ENCODE results near the gene OR13J1. TPM values are rescaled to one million over a fixed set of nuclear protein-coding genes. Genes with fewer than 3 reads are reported as not detected.

OR13J1 gene
- total RNA-seq, 4 donors from 2014 or later = not detected

DNA sequence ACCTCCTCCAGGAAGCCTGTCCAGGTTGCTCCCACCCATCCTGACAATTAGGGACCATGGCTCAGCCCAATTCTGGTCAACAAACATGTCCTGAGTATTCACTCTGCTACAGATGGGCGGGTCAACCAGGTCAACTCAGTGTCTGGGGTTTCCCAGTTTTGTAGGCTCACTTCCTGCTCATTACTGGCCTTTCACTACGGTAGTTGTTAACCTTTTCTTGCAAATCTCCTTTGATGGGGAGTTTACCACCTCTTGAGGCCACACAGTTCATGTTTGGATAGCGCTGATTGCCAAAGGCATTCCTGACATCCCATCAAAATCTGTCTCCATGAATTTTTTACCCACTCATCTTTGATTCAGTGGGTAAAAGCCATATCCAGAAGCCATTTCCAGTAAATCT, 27.4 kb downstream of the OR13J1 start:
- TF ChIP-seq, protein P1, sequence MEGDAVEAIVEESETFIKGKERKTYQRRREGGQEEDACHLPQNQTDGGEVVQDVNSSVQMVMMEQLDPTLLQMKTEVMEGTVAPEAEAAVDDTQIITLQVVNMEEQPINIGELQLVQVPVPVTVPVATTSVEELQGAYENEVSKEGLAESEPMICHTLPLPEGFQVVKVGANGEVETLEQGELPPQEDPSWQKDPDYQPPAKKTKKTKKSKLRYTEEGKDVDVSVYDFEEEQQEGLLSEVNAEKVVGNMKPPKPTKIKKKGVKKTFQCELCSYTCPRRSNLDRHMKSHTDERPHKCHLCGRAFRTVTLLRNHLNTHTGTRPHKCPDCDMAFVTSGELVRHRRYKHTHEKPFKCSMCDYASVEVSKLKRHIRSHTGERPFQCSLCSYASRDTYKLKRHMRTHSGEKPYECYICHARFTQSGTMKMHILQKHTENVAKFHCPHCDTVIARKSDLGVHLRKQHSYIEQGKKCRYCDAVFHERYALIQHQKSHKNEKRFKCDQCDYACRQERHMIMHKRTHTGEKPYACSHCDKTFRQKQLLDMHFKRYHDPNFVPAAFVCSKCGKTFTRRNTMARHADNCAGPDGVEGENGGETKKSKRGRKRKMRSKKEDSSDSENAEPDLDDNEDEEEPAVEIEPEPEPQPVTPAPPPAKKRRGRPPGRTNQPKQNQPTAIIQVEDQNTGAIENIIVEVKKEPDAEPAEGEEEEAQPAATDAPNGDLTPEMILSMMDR (IDR thresholded peaks at IDR 0.05; ENCODE audit: low read depth) = no peak

DNA sequence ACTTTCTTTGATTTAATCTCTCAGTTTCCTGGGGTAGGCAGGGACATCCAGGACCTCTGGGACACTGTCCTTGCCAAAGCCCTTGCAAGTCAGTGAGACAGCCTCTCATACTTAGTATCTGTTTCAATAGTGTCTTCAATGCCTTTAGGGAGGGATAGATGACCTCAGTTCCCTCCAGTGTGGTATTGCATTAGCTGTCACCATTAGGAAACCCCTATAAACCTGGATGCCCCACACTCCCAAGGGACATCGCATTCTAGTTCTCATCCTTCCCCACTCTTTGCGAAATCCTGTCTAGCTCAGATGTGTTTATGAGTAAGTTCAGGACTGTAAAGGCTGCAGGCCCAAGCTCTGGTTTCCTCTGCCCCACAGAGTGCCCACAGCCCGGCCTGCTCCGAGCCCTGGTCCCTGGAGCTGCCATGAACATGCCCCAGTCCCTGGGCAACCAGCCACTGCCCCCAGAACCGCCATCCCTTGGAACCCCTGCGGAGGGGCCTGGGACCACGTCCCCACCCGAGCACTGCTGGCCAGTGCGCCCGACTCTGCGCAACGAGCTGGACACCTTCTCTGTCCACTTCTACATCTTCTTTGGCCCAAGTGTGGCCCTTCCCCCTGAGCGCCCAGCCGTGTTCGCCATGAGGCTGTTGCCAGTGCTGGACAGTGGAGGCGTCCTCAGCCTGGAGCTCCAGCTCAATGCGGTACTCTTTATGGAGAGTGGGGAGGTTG, 28.0 kb downstream of the OR13J1 start:
- TF ChIP-seq, protein P1 (IDR thresholded peaks at IDR 0.05; ENCODE audit: low read depth) = no peak

DNA sequence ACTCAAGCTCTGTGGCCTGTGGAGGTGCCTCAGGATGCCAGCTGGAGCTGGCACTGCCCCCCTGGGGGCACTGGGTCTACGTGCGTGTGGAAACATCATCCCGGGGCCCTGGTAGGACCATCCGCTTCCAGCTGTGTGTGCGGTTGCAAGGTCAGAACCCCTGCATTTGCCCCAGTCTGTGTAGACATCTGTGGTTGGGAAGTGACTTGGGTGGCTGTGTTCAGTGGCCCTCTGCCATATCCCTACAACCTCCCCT, 28.6 kb downstream of the OR13J1 start:
- TF ChIP-seq, protein P1 (IDR thresholded peaks at IDR 0.05; ENCODE audit: low read depth) = no peak

DNA sequence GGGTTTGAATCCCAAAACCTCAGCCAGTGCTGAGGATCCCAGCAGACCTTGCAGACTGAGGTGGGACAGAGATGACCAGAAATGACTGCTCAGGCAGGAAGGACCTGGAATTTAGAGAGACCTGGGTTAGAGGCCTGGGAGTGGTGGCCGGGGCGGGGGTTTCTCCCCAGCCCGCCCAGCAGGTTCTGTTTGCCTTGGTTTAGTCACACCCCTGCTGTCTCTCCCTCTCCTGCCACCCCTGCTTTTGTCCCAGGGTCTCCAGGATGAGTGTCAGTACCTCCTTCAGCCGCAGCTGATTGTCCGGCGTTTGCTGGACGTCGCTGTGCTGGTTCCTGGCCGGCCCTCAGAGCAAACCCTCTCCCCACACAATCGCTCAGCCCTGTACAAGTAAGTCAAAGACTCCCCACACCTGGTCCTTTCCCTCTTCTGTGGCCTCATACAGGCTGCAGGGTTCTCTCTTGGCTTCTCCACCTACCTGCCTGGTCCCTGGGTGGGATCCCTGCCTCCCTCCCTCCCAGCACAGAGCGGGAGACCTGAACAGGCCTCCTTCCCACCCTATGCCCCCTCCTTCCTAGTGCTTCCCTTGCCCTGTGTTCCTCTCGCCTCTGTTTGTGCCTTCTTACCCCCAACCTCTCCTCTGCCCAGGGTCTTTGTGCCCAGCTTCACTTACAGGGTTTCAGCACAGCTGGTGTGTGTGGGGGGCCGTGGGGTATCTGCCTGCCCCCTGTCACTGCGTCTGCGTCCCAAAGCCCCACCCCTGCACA, 29.1 kb downstream of the OR13J1 start:
- TF ChIP-seq, protein P1 (IDR thresholded peaks at IDR 0.05; ENCODE audit: low read depth) = no peak

DNA sequence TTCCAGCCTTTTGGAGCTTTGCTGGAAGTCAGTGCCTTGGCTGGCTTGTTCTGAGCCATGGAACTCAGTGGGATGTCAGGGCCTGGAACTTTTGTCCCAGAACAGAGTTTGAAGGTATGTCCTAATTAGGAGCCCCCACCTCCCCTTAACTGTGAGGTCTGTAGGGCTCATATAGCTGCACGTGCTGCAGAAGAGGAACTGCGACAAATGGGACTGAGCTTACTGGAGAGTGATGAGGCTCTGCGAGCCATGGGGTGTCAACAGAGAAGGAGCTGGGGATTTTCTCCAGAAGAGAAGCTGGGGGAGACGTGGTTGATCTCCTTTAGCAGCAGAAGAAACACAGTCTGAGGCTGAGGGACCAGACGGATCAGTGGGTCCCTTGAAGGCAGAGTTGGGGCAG, 30.3 kb downstream of the OR13J1 start:
- TF ChIP-seq, protein P1 (IDR thresholded peaks at IDR 0.05; ENCODE audit: low read depth) = no peak

DNA sequence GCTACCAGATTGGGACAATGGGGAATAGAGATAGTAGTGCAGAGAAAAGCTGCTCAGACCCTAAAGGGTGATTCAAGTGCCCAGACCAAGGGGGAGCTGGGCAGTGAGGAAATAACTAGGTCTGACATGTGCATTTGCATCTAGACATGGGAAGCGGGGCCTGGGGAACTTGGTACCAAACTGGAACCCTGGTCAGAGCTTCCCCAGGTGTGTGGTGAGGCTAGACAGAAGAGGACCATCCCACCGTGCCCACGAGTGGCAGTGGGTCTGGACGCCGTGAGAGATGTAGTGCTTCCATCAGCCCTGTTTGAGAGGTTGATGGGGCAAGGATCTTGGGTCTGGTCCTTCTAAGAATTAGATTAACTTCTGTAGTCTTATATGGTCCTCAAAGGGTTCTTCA, 33.6 kb downstream of the OR13J1 start:
- TF ChIP-seq, protein P1 (IDR thresholded peaks at IDR 0.05; ENCODE audit: low read depth) = no peak

DNA sequence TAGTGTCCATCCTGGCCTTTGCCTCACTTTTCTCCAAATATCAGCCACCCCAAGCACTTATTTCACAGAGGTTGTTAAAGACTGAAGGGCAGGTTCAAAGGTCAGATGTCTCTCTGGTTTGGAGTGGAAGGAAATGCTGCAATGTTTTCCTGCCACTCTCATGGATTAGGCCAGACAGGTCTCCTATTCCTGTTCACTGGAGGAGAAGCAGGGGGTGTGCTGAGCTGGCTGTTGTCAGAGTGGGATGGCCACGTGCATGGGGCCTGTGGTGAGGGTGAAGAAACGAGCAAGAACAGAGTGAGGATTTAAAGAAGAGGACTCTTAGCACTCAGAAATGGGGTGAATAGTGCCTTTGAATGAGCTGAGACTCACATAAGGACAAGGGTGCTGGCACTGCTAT, 34.4 kb downstream of the OR13J1 start:
- TF ChIP-seq, protein P1 (IDR thresholded peaks at IDR 0.05; ENCODE audit: low read depth) = no peak

Data from subcutaneous adipose tissue (tissue), 4 donors.